Ectodermal cell (in vitro differentiated cells): Measurements from ENCODE around the gene AGPAT4.

Experiments
- H3K27ac ChIP-seq: 2 replicates; pipeline ENCODE4 v1.7.0; 2013; ENCODE audit warnings: mild to moderate bottlenecking, low read depth, low read length; ENCODE audit not compliant: insufficient read depth, poor library complexity, severe bottlenecking
- H3K27me3 ChIP-seq: 2 replicates; pipeline ENCODE4 v1.7.0; 2013; ENCODE audit warnings: mild to moderate bottlenecking, low read length; ENCODE audit not compliant: insufficient read depth, control insufficient read depth, poor library complexity, severe bottlenecking
- H3K36me3 ChIP-seq: one replicate; pipeline ENCODE4 v1.7.0; 2013; ENCODE audit warnings: low read length; ENCODE audit not compliant: control insufficient read depth, insufficient read depth
- H3K4me1 ChIP-seq: one replicate; pipeline ENCODE4 v1.7.0; 2013; ENCODE audit warnings: low read length; ENCODE audit not compliant: control insufficient read depth, insufficient read depth
- H3K4me3 ChIP-seq: 2 replicates; pipeline ENCODE4 v1.7.0; 2013; ENCODE audit warnings: low read depth, low read length, control low read depth; ENCODE audit not compliant: insufficient read depth
- H3K9me3 ChIP-seq: 2 replicates; pipeline ENCODE4 v1.7.0; 2013; ENCODE audit warnings: mild to moderate bottlenecking, low read length, moderate library complexity; ENCODE audit not compliant: control insufficient read depth
- WGBS, 2 experiments: methylation state at CpG; one replicate each; pipeline ENCODE4 v1.1.7; 2013; ENCODE audit warnings: missing lambda C conversion rate in 2 of 2; 5-methylcytosine and 5-hydroxymethylcytosine counted together

Gene AGPAT4

DNA sequence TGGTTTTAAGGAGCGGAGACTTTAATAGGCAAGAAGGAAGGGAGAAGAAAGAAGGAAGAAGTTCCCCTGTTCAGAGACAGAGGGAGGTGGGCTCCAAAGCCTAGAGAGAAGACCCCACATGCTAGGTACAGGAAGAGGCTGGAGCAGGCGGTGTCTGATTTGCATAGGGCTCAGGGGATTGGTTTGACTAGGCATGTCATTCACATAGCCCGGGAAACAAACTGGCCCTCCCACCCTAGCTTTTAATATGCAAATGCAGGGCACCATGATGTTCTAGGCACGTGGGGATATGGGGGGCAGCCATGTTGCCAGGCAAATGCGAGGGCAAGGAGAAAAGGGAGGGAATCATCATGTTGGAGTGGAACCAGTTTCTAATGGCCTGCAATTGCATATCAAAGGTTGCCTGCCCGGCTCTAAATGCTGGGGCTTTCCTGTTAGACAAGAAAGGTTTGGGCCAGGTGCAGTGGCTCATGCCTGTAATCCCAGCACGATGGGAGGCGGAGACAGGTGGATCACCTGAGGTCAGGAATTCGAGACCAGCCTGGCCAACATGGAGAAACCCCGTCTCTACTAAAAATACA is 34.3 kb upstream of the AGPAT4 start:
- Histone ChIP-seq H3K27ac (no peak overlapping the region), H3K36me3 (no peaks in the 10 kb centered on the region), H3K27me3 (no peaks in the 10 kb centered on the region), H3K4me3 (no peak overlapping the region), H3K4me1 (no peaks in the 10 kb centered on the region), H3K9me3 (no peaks in the 10 kb centered on the region)
- 83 to 85% methylated on average over 10 of the region's 10 CpGs for WGBS, 2 experiments

DNA sequence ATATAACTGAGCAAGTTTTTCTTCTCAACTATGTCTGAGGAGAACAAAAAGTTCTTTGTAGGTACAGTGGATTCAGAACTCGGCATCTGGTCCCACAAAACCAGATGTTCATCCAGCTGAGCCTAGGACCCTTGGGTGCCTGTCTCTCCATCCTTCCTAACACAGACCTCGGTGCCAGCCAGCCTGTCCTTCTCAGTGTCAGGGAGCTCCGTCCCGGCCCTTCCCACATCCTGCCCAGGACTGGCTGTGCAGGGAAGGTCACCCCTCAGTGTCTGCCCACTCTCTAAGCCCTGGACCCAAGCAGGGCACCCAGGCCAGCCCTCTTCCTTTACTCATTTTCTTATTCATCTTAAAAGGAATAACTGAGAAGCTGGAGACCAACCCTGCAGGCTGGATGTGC is 32.0 kb upstream of the AGPAT4 start:
- Histone ChIP-seq H3K4me3 (no peak overlapping the region), H3K27ac (no peak overlapping the region), H3K4me1 (no peaks in the 10 kb centered on the region), H3K36me3 (no peaks in the 10 kb centered on the region), H3K27me3 (no peaks in the 10 kb centered on the region), H3K9me3 (no peaks in the 10 kb centered on the region)
- WGBS, 2 experiments, result 91 to 93% methylated on average over 4 of the region's 4 CpGs

DNA sequence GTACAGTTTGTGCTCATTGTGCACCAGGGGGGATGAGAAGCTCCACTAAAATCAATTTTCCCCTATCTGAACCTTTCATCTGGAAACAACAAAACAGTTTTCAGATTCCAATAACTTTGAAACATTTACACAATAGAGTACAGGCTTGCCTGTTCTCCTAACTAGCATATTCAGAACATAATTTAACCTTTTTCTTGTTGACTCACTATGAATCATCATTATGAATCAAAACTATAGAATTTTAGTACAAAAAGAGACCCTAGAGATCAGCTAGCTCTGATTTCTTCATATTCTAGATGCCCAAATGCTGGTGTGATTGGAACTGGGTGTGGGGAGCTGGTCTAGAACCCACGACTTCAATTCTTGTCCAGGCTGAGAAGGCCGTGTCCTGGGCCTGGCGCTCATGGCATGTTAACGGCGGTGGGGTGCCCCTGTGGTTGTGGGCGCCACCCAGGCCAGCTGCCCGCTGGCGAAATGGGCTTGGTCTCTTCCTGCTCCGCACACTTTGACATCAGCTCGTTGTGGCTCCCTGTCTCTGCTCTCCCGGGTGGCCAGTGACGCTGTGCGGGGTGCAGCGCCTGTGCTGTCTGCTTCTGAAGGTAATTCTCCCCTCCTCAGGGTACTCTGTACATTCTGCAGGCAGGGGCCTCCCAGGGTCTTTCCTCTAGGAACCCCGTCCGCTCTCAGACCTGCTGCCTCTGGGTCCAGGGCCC is 29.9 kb upstream of the AGPAT4 start:
- no peaks in the 10 kb centered on the region for H3K27me3 ChIP-seq
- 95% methylated on average over 16 of the region's 16 CpGs for WGBS, 2 experiments
- H3K27ac ChIP-seq, result no peak overlapping the region
- no peaks in the 10 kb centered on the region for H3K36me3 ChIP-seq
- H3K4me1 ChIP-seq, result no peaks in the 10 kb centered on the region
- H3K4me3 ChIP-seq, result no peak overlapping the region
- H3K9me3 ChIP-seq, result no peaks in the 10 kb centered on the region

DNA sequence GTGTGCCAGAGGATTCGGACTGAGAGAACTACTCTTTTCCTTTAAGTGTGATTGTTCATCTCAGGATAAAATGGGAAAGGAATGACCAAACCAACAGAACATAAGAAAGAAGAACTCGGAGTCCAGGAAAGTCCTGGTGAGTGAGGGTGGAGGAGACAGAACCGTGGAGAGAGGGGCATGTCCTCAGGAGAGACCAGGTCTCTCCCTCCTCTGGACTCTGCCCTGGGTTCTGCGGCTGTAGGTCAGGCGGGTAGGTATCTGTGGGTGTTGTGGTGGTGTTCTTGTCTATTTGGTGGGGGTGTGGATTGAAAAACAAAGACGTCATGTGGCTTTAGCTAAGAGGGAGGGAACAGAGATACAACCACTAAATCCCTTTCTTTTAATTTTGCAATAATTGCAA is 29.1 kb upstream of the AGPAT4 start:
- WGBS, 2 experiments, result 82 to 94% methylated on average over 5 to 6 of the region's 6 CpGs
- no peaks in the 10 kb centered on the region for H3K9me3 ChIP-seq
- no peaks in the 10 kb centered on the region for H3K4me1 ChIP-seq
- no peaks in the 10 kb centered on the region for H3K36me3 ChIP-seq
- H3K27me3 ChIP-seq, result no peaks in the 10 kb centered on the region
- no peak overlapping the region for H3K4me3 ChIP-seq
- no peak overlapping the region for H3K27ac ChIP-seq

DNA sequence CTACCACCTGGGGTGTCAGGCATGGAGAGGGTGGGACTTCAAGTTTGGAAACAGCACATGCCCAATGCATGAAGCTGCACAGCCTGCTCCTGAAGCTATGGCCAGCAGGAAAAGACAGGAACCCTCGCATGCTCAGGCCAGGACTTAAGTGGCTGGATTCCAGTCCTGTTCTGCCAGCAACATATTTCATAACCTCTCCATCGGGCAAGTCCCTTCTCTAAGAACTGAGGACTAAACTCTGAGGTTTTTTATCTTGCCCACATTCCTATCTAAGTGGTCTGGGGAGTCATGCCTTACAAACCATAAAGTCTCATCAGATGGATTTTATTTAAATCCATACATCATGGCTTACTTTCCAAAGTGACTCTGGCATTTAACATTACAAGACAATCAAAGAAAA is 27.5 kb upstream of the AGPAT4 start:
- no peak overlapping the region for H3K4me3 ChIP-seq
- H3K27me3 ChIP-seq, result no peaks in the 10 kb centered on the region
- no peaks in the 10 kb centered on the region for H3K4me1 ChIP-seq
- WGBS, 2 experiments, result 86 to 89% methylated on average over 2 of the region's 2 CpGs
- H3K27ac ChIP-seq, result no peak overlapping the region
- H3K9me3 ChIP-seq, result no peaks in the 10 kb centered on the region
- H3K36me3 ChIP-seq, result no peaks in the 10 kb centered on the region

DNA sequence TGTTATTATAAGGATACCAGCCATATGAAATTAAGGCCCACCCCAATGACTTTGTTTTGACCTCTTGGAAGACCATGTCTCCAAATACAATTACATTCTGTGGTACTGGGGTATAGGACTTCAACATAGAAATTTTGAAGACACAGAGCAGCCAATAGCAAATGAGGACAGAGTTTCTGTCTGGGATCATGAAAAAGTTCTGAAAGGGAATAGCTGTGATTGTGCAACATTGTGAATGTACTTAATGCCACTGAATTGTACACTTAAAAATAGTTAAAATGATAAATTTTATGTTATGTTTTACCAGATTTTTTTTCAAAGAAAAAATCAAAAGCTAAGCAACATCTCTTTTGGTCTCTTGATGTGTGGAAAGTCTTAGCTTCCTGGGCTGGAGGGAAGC is 27.0 kb upstream of the AGPAT4 start:
- Histone ChIP-seq H3K27ac (no peak overlapping the region), H3K9me3 (no peaks in the 10 kb centered on the region), H3K27me3 (no peaks in the 10 kb centered on the region), H3K36me3 (no peaks in the 10 kb centered on the region), H3K4me3 (no peak overlapping the region), H3K4me1 (no peaks in the 10 kb centered on the region)

DNA sequence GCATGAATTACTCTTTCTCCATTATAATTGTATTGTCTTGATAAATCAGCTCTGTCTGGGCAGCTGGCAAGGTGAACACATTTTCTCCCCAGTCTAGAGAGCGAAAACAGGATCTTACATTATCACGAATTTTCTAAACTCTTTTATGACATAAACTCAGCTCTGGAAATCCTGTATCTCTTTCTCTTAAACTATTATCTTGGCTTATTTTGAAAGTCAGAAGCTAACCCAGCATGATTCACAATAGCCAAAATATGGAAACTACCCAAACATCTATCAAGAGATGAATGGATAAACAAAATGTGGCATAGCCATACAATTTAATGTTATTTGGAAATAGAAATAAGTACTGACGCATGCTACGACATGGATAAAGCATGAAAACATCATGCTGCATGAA is 25.9 kb upstream of the AGPAT4 start:
- no peaks in the 10 kb centered on the region for H3K36me3 ChIP-seq
- no peaks in the 10 kb centered on the region for H3K4me1 ChIP-seq
- H3K27ac ChIP-seq, result no peak overlapping the region
- no peaks in the 10 kb centered on the region for H3K9me3 ChIP-seq
- H3K4me3 ChIP-seq, result no peak overlapping the region
- WGBS, 2 experiments, result 88 to 90% methylated on average over 4 of the region's 4 CpGs
- H3K27me3 ChIP-seq, result no peaks in the 10 kb centered on the region

DNA sequence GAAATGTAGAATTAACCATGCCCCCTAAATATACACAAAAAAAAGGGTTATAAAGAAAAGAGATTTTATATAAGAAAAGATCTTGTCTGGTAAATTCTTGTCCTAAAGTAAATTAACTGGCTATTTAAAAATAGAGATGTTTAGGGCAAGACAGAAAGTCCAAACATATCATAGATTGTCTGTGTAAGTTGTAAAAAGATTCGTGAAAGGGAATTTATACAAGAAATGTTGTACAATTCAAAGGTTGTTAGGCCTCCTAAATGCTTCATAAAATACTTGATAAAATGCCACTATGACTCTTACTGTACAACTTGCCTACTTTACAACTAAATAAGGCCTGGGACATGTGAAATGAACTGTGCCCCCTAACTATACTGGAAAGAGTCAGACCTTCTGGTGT is 21.9 kb upstream of the AGPAT4 start:
- Histone ChIP-seq H3K36me3 (no peaks in the 10 kb centered on the region), H3K27ac (no peak overlapping the region), H3K9me3 (no peaks in the 10 kb centered on the region), H3K4me1 (peaks cover 8% of the 10 kb centered on the region), H3K27me3 (no peaks in the 10 kb centered on the region), H3K4me3 (no peak overlapping the region)
- 89 to 100% methylated on average over 1 of the region's 1 CpG for WGBS, 2 experiments

DNA sequence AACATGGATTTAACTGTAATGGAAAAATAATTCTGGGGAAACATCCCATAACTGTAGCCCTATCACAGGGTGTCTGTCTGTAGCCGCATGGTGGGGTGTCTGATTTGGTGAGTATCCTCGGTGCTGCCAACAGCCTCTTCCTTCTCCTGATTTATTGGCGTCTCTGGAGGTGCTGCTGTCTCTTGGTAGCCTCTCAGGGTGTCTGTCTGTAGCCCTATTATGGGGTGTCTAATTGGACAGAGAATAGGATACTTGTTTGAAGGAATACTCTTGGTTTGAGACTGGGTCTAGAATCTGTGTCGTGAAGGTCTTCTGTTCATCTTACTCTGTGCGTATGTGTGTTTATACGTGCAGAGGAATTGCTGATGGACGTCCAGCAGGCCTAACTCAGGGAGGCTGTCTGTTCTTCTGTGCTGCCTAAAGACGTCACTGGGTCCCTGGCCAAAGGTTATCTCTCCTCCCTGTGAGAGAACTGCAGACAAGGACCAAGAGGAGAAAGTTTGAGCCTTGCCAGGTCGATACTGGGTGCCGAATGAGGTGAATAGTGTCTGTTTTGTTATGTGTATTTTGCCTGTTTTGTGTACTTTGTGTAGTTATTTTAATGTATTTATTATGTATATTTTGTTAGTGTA is 18.9 kb upstream of the AGPAT4 start:
- Histone ChIP-seq H3K9me3 (no peaks in the 10 kb centered on the region), H3K27ac (no peak overlapping the region), H3K4me3 (no peak overlapping the region), H3K4me1 (peaks cover 8% of the 10 kb centered on the region), H3K36me3 (no peaks in the 10 kb centered on the region), H3K27me3 (no peaks in the 10 kb centered on the region)
- 81 to 82% methylated on average over 10 of the region's 10 CpGs for WGBS, 2 experiments

DNA sequence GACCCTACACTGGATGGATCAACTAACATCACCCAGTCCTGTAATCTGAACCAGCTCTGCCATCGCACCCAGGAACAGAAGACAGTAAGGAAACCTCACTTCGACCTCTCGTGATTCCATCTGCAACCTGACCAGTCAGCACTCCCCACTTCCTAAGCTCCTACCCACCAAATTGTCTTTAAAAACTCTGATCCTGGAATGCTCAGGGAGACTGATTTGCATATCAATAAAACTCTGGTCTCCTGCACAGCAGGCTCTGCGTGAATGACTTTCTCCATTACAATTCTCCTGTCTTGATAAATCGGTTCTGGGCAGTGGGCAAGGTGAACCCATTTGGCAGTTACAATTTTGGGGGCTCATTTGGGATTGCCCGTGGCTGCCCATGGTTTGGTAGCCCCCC is 18.3 kb upstream of the AGPAT4 start:
- no peaks in the 10 kb centered on the region for H3K27me3 ChIP-seq
- WGBS, 2 experiments, result 22 to 28% methylated on average over 6 of the region's 6 CpGs
- H3K27ac ChIP-seq, result no peak overlapping the region

More for the DNA sequence above, 18.3 kb upstream of the AGPAT4 start:
- H3K9me3 ChIP-seq, result no peaks in the 10 kb centered on the region
- peaks cover 8% of the 10 kb centered on the region for H3K4me1 ChIP-seq
- no peaks in the 10 kb centered on the region for H3K36me3 ChIP-seq
- no peak overlapping the region for H3K4me3 ChIP-seq
